ENCODE measurements around the gene SLC3A2. TPM values are rescaled to one million over a fixed set of nuclear protein-coding genes. Genes with fewer than 3 reads are reported as not detected.

The SLC3A2 gene
- total and polyA plus RNA-seq, 2 donors (not counting 3 experiments of a cell fraction or from before 2014, with no cell fraction given) = 208 to 337 TPM

GRCh38 chr11:62863687-62864335 lies 16.9 kb upstream of the SLC3A2 start:
- Histone ChIP-seq H3K9ac (replicated peaks; ENCODE audit: extremely low read depth, insufficient read depth, low read length) (no peak overlapping the region), H4K20me1 (replicated peaks; ENCODE audit: control insufficient read depth, extremely low read depth, insufficient read depth, low read length) (no peaks in the 10 kb centered on the region), H3K9me1 (replicated peaks; ENCODE audit: control insufficient read depth, extremely low read depth, insufficient read depth, low read length) (no peaks in the 10 kb centered on the region), H2AFZ (ENCODE audit: low read depth, low read length) (no peak overlapping the region), H3K36me3 (ENCODE audit: control insufficient read depth in 2 of 2, extremely low read depth in 1 of 2, insufficient read depth in 2 of 2, low read length in 2 of 2) (no peaks in the 10 kb centered on the region), H3K27me3 (ENCODE audit: control insufficient read depth in 2 of 2, insufficient read depth in 2 of 2, low read length in 2 of 2) (no peaks in the 10 kb centered on the region), H3K79me2 (ENCODE audit: control insufficient read depth, insufficient read depth, low read length) (peaks cover 28% of the 10 kb centered on the region), H3K27ac (ENCODE audit: insufficient read depth, low read depth, low read length) (no peak overlapping the region), H3K4me2 (ENCODE audit: insufficient read depth, low read length) (no peak overlapping the region), H3K9me3 (replicated peaks; ENCODE audit: control insufficient read depth, insufficient read depth, low read length) (no peaks in the 10 kb centered on the region), H3K4me1 (ENCODE audit: control insufficient read depth, extremely low read depth, insufficient read depth, low read length) (no peaks in the 10 kb centered on the region), H3K4me3 (replicated peaks in 1 of 3; ENCODE audit: insufficient read depth in 1 of 3, low read depth in 1 of 3, low read length in 3 of 3) (no peak overlapping the region)
- ChIA-PET POLR2A (interaction anchor here (1.7 to 3.5 kb wide), 3 partner anchors 8 to 22 kb away, joined by 5 to 20 read pairs (median 8); partner anchors contain the start of gene SLC3A2), CTCF (interaction anchor here (0.9 to 7.2 kb wide), 6 partner anchors 10 to 85 kb away, joined by 3 to 105 read pairs (median 8); partner anchors contain the start of genes SLC3A2 and TMEM179B)
- FAIRE-seq (no peak), DNase-seq (ENCODE audit: low read depth, low spot score) (no peak)
- dilution Hi-C loops (cut with MboI; ENCODE audit: extremely low pct_ligation_motif_present, low sequenced_read_pairs) (no loop called here), intact Hi-C loops (cut with micrococcal nuclease) (loop anchor here (2.0 kb wide), 1 partner anchor 135 kb away; the partner anchor contains the start of gene TTC9C)
- TF ChIP-seq GATA2 (IDR thresholded peaks at IDR 0.05; ENCODE audit: insufficient read depth, insufficient read length, low read depth, low read length) (no peak), POLR2AphosphoS5 (IDR thresholded peaks at IDR 0.05; ENCODE audit: insufficient read depth, low read depth, low read length) (no peak), FOS (IDR thresholded peaks at IDR 0.05; ENCODE audit: borderline replicate concordance, insufficient read depth, low read length) (no peak), MAX (IDR thresholded peaks at IDR 0.05; ENCODE audit: insufficient read depth, insufficient read length) (no peak), EZH2 (IDR thresholded peaks at IDR 0.05; ENCODE audit: borderline replicate concordance, low read depth, low read length, severe bottlenecking) (no peak), MYC (IDR thresholded peaks at IDR 0.05; ENCODE audit: low read depth, low read length) (no peak), JUN (IDR thresholded peaks at IDR 0.05; ENCODE audit: borderline replicate concordance, insufficient read depth, insufficient read length, low read depth) (no peak), CTCF (IDR thresholded peaks at IDR 0.05; ENCODE audit: extremely low read depth in 1 of 2, insufficient read depth in 1 of 2, low read depth in 1 of 2, low read length in 2 of 2) (no peak), POLR2A (IDR thresholded peaks at IDR 0.05; ENCODE audit: low read depth, low read length) (no peak)
- no TSS peak for BruUV-seq (replicated peaks)

All from endothelial cell of umbilical vein (primary cell).